HG03095 (cell line): ENCODE data around the gene CFAP92.

Source experiments
- ATAC-seq: cut with Tn5 transposase; IDR thresholded peaks from one replicate; pipeline ENCODE4 v1.9.1; 2021; ENCODE audit warnings: moderate library complexity; ENCODE audit not compliant: unreplicated experiment

CFAP92 gene, protein sequence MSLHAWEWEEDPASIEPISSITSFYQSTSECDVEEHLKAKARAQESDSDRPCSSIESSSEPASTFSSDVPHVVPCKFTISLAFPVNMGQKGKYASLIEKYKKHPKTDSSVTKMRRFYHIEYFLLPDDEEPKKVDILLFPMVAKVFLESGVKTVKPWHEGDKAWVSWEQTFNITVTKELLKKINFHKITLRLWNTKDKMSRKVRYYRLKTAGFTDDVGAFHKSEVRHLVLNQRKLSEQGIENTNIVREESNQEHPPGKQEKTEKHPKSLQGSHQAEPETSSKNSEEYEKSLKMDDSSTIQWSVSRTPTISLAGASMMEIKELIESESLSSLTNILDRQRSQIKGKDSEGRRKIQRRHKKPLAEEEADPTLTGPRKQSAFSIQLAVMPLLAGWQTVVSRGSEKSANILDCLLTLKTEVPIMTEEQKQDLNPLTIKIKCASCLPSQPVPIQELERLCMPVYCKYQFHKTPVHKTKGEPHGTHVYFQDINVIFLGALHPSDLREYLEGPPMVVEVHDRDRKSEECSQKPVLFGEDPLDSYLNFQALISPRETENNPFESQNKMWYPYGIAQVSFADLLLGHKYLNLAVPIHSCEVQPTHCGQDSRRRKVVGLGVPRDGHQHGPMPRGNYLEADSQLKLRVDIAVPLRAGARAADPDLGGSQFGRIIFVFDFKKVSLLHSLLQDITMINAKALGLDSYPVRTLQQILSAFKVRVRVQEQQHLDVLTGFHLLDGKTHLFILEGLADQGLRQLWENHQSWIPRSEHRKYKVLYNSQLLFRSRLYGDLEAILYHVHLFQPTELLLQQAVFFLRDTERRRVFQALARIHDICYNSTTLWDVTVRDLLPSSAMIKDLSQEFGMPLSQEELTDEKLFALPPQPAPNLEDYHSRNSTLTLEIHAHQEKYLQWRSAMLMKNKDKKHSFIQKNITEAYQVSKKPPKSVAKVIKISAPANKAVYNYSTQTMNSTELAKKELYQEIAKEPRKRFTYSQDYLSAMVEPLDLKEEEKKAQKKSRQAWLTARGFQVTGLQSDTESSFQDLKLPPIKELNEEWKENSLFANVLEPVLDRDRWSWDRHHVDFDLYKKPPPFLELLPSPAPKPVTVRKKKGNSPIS

DNA sequence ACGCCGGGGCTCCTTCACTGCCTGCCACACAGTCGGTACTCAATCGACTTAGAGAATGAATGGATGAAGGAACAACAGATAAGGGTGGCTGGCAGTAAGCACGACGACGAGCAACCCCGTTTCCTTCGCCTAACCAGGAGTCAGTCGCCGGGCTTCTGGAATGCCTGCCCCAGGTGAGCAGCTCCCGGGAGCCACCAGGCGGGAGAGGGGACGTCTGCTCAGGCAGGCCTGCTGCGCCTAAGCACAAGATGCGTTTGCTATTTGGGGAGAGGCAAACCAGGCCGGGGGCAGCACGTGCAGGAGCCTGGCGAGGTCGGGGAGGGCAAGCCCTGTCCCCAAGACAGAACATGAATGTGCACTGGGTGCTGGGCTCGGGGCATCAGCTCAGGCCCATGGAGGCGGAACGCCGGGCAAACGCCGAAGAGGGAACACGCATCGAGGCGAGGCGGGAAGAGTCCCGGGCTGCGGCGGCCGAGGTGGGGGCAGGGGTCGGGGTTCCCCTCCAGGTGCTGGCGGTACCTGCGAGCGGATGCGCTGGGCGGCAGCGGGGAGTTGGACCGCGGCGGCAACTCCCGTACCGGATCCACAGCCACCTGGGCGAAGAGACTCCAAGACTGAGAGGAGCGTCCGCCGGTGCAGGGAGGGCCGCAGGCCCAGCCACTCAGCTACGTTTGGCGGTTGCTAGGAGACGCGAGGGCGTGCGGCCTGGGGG lies at the start of gene CFAP92:
Gene CFAP92 (minus strand): TSS at position 616 of the 712 bp plus-strand sequence. CDS start 772 bp downstream, outside the sequence.
- ATAC-seq, result peak; percentile 90

DNA sequence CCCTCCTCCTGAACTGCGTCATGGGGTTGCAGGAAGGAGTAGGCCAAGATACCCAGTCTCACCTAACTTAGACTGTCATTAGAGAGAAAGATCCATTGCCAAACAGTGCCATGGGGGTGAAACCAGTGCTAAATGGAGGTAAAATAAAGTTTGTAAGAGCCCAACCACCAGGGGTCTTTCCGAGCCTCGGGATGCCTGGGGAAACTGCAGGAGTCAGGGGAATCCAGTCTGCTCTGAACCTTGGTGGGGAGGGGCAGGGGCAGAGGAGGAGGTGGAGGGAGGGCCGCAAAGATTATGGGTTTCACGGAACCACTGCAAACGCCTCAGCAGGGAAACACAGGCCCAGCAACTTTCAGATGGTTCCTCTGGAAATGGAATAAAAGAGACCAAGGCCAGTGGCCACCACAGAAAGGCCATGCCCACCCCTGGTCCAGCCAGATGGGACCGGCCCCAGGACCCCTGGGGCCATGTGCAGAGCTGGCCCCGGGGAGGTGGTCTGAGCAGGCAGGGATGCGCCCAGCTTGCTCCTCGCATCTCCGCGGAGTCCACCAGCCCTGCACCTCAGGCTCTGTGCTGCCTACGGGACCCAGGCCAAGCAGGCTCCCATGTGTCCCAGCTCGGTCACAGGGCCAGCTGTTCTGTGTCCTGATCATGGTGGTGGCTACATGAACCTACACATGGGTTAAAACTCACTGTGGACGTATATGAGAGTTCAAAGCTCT lies 46.9 kb upstream of the CFAP92 start:
- no peak for ATAC-seq

DNA sequence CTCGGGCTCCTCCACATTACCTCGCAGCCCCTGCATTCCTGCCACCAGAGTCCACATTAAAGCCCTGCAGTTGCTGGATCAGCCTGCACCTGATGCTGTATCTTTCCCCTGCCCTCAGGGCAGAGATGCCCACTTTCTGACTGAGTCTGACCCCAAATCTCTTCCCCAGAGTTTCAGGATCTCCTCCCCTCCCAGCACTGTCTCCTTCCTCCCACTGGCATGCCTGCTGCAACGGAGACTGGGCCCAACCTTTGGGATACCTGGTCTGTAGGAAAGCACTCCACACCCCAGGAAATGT lies 46.1 kb upstream of the CFAP92 start:
- no peak for ATAC-seq

DNA sequence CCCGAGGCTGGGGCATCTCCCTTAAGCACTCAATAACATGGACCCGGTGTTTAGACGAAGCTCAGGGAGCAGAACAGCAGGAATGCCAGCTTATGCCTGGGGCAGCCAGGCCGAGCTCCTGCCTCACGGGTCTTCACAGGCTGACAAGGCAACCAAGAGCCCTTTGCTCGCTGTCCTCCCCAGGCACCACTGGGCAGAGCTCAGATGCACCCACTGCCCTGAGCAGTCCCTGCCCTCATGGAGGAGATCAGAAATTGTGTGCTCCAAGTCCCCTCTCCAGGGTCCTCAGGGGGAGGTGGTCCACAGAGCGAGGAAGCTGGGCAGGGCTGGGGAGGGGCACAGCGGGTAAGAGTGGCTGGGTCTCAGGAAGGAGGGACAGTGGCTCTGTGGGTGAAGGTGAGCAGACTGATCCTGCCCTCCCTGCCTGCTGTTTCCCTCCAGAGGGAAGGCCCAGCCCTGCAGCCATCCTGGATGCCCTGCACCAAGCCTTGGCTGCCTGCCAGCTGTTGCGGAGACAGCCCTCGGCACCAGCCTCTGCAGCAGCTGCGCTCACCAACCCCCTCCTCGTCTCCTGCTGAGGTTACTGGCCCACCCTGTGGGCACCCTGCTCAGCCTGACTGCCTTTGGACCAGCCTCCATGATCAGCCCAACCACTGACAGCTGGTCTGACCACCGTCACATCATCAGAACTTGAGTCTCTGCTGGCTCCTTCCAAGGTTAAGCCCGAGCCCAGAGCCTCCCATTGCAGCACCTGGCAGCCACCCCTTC lies 45.6 kb upstream of the CFAP92 start:
- no peak for ATAC-seq

DNA sequence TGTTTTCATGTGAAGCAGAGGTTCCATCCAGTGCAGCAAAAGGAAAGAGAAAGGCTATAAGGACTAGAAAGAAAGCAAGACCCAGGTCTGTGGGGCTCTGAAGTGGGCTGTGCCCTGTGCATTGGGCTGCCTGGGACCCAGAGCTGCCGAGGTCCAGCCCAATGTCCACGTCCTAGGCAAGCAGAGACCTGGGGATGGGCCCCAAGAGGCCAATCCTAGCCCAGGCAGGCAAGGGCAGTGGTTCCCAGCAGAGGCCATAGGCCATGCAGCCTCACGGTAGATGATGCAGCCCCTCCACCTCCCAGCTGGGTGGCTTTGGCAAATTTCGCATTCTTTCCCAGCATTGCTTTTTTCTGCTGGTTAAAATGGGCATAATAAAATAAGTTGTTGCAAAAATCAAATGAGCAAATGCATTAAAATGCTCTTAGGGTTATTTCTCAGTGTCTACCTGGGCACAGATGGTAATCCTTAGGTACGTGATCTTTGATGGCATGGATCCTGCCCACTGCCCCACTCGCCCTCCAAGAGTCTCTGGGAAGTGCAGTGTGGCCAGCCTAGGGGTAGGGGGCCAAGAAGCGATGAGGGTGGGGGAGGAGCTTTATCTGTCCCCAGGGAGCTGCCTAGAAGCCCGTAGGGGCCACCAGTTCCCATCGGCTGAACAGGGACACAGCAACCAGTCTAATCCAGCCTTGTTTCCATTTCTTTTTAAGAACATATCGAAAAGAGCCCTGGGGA lies 44.4 kb upstream of the CFAP92 start:
- no peak for ATAC-seq

DNA sequence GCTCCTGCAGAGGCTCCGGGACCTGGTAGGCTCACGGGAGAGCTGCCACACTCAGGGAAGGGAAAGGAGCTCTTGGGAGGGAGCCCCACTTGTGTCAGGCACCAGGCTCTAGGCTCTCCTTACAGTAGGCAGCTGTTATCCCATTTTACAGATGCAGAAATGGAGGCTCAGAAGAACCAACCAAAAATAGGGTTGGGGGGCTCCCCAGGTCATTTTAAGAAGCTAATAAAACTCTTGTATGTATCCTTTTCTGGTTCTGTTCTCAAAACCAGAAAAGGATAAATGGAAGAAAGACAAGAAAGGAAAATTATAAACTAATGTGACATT lies 43.2 kb upstream of the CFAP92 start:
- ATAC-seq, result no peak

DNA sequence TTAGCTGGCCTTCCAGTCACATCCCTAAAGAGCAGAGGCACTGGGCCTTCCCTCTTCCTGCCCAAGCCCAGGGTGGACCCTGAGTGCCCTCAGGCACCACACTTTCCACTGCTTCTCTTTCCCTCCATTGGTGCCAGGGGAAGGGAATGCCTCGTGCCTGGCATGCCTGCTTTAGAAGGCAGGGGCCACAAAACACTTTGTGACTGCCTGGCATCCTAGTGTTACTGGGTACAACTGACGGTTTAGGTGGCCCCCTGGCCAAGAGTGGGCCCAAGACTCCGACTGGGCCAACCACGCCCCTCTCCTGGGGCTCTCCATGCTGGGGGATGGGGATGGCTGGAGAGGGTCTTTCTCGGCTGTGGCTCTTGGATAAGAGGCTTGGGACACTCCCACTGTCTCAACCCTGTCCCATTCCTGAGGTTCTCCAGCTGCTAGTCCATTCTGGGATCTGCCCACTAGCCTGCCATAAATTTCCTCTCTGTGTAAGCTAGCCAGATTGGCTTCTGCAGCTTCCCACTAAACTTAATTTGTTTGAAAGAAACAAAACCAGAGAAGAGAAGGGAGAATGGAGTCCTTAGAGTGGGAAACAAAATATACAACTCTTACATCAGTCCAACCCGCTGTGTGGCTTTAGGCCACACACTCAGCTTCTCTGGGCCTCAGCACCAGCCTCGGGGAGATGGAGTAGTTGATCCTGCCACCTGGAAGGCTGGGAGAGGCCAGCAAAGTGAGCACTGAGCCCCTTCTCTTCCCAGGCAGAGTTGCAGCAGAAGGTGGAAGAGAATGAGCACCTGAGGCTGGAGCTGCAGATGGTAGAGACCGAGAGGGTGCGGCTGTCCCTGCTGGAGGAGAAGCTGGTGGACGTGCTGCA lies 42.6 kb upstream of the CFAP92 start:
- ATAC-seq, result no peak

DNA sequence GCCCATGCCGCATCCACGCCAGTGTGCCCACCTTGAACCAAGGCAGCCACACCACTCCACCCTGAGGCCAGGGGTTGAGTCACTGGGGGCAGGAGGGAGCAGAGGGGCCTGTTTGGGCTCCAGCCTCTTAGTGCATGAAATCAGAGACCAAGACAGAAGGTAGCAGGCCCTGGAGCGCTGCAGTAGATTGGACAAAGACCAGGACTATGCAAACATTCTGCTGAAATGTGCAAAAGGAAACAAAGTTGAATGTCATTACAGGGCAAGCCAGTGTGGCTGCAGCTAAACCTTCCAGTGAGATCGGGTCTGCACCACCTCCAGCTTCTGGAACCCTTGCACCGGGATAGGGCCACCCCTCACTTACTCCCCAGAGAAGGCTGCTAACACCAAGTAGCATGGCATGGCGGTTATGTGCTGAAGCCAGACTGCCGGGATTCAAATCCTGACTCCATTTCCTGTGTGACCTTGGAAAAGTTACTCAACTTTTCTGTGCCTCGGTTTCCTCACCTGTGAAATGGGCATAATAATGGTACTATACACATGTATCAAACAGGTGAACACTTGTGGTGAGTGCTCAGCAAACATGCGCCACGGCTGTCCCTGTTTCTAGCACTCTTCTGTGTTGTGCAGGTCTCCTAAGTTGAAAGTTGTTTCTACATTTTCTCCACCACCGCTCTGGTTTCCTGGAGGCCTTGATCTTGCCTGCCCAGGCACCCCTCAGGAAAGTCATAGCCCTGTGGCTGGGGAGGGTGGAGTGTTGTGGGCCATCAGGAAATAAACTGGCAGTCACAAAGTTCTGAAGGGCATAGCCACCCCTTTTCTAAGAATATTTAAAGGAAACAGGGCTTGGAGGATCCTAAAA lies 41.7 kb upstream of the CFAP92 start:
- no peak for ATAC-seq

DNA sequence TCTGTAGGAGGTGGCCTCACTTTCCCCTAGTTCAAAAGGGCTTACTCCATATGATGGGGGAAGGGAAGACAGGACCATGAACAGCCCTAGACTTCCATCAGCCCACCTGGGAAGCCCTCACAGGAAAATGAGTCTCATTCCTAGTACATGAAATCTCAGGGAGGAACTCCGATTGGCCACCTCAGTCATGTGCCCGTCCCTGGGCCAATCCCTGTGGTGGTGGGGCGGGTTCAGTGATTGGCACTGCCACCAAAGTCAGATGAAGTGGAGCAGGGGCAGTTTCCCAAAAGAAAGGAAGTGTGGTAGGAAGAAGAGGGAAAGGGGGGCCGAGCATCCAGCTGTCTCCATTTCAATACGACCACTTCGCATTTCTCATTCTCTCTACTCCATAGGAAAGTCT lies 40.8 kb upstream of the CFAP92 start:
- ATAC-seq, result no peak

DNA sequence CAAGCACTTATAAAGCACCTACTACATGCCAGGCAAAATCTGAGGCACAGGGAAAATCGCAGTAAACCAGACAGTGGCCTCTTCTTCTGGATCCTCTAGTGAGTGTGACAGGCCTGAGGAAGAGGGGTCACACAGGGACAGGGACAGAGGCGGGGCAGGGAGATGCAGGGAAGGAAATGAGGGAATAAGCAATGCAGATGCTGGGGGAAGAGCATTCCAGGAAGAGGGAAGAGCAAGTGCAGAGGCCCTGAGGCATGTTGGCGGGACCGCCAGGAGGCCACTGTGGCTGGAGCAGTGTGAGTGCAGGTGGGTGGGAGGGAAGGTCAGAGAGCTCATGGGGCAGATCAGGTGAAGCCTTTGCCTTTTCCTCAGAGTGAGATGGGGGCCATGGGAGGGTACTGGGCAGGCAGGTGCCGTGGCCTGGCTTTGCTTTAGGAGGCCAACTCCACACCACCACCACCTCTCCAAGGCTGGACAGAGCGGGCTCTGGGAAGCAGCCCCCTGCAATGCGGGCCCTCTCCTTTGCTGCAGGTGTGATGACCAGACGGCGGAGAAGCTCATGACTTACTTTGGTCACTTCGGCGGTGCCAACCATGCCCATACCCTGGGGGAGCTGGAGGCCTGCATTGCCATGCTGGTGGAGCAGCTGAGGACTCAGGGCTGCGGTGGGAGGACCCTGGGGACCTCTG lies 39.9 kb upstream of the CFAP92 start:
- ATAC-seq, result no peak

DNA sequence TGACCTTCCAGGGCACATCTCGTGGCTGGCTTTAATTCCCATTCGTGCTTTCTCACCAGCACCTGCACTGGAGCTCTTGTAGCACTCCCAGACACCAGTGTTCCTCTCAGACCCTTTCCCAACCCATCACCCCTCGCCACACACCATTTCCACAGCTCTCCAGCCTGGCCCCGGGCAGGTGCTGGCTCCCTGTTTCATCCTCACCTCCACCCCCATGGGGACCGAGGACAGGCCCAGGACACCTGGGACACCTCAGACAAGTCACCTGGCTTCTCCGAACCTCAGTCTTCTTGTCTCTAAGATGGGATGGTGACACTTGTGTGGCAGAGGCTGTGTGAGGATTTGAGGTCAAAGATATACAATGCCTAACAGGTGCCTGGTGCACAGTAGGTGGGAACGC lies 39.3 kb upstream of the CFAP92 start:
- ATAC-seq, result no peak

DNA sequence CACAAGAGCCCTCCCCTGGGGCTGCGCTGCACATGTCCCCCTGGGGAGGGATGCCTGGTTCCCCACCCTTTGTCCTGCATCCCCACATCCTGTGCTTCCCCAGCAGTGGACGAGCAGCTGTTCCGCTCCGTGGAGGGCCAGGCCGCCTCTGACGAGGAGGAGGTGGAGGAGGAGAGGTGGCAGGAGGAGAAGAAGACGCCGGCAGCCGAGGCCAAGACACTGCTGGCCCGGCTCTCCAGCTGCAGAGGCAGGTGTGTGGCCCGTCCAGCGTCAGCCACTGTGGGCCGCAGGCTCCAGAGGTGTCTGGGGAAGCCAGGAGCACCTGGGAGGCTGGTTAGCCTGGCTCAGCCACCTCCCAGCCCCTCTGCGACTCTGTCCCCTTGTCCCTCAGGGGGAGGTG lies 38.8 kb upstream of the CFAP92 start:
- ATAC-seq, result no peak

DNA sequence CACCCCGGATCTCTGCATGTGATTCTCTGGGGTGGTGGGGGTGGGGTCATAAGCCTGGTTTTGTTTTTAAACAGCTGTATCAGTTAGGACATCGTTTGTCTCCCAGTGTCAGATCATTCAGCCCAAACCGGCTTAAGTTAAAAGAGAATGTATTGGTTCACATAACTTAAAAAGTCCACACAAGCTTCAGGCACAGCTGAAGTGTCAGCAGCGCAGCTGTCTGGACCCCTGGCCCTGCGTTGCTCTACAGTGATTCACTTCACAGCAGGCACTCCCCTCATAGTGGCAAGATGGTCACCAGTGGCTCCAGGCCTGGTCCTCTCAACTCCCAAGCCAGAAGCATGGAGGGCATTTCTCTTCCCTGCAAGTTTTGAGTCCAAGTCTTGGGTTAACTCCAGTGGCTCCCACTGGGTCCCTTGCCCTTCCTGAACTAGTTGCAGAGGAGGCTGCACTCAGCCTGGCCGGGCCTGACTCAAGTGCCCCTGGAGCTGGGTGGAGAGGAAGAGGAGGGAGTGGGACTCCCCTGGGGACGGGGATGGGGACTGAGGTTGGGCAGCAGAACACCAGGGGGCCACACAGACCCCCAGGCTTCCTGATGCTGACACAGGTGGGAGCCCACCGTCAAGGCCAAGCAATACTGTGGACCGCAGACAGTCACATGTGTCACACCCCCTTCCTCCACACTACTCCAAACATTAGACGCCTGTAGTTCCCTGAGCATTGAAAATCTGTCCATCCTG lies 37.8 kb upstream of the CFAP92 start:
- no peak for ATAC-seq

DNA sequence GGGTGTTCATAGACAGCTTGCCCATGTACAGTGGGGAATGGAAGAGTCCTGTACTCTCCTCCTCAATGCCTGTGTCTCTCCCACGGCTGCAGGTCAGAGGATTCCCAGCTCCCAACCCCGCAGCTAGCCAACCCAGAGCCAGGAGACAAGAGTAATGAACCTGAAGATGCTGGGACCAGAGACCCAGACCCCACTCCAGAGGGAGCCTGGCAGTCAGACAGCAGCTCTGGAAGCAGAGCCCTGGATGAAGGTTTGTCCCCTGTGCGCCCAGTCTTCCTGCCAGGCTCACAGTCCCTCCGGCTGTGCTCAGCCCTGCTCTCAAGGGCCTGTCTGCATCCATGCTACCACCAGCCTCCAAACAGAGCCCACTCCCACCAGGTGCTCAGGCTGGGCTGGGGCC lies 36.7 kb upstream of the CFAP92 start:
- no peak for ATAC-seq

DNA sequence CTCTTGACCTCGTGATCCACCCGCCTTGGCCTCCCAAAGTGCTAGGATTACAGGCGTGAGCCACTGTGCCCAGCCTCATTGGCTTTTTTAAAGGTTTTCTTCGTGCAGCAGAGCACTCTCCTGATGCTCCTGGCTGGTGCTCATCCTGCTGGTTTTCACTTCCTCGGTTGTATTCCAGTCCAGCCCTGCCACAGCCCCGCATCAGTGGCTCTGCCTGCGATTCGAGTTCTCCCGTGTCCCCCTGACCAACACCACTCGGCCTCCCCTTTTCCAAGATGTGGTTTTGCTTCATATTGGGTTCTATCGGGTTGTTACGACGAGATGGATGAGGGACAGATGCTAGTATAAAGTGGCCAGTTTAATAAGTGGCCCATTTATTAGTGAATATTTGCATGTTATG lies 35.0 kb upstream of the CFAP92 start:
- no peak for ATAC-seq

DNA sequence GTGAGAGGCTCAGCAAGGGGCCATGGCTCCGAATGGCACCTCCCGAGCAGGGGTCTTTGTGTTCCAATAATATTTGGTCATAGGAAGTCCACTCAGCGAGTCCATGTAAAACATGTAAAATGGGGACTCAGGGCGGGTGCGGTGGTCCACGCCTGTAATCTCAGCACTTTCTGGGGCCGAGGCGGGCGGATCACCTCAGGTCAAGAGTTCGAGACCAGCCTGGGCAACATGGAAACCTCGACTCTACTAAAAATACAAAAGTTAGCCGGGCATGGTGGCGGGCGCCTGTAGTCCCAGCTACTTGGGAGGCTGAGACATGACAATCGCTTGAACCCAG lies 33.6 kb upstream of the CFAP92 start:
- ATAC-seq, result no peak
